Liver (tissue), 3 donors: ENCODE data around the gene HMX3.

ENCODE experiments used
- EGR1 ChIP-seq, 2 donors: IDR thresholded peaks; 2 replicates each; pipeline ENCODE4 v1.6.1; 2016 to 2018; ENCODE audit warnings: antibody characterized with exemption in 2 of 2, low read depth in 2 of 2
- FOXA1 ChIP-seq: IDR thresholded peaks from 2 replicates; pipeline ENCODE4 v1.6.1; 2016; ENCODE audit warnings: antibody characterized with exemption
- GABPA ChIP-seq, 2 donors: IDR thresholded peaks in 1 of 2; conservative IDR thresholded peaks in 1 of 2; 2 replicates each; pipeline ENCODE4 v1.6.1; 2016; ENCODE audit warnings: antibody characterized with exemption in 2 of 2, mild to moderate bottlenecking in 1 of 2, moderate library complexity in 1 of 2
- HNF4G ChIP-seq: IDR thresholded peaks from 2 replicates; pipeline ENCODE4 v1.6.1; 2016; ENCODE audit warnings: antibody characterized with exemption
- JUND ChIP-seq, 2 donors: IDR thresholded peaks; 2 replicates each; pipeline ENCODE4 v1.6.1; 2016; ENCODE audit warnings: antibody characterized with exemption in 2 of 2
- MAX ChIP-seq: IDR thresholded peaks from 2 replicates; pipeline ENCODE4 v1.6.1; 2016; ENCODE audit warnings: antibody characterized with exemption
- RAD21 ChIP-seq, 2 donors: IDR thresholded peaks; 2 replicates each; pipeline ENCODE4 v1.6.1; 2016; ENCODE audit warnings: antibody characterized with exemption in 2 of 2, mild to moderate bottlenecking in 2 of 2
- SP1 ChIP-seq: IDR thresholded peaks from 2 replicates; pipeline ENCODE4 v1.6.1; 2018; ENCODE audit warnings: antibody characterized with exemption, mild to moderate bottlenecking
- TAF1 ChIP-seq: conservative IDR thresholded peaks from 2 replicates; pipeline ENCODE4 v1.6.1; 2016; ENCODE audit warnings: antibody characterized with exemption, mild to moderate bottlenecking
- YY1 ChIP-seq: IDR thresholded peaks from 2 replicates; pipeline ENCODE4 v1.6.1; 2016; ENCODE audit warnings: antibody characterized with exemption, mild to moderate bottlenecking
- TF ChIP-seq, protein P1 (sequence below): fragments of 150-350 bp; IDR thresholded peaks from 2 replicates; pipeline ENCODE4 v1.5.1; 2017; ENCODE audit warnings: improper control_type of control experiment, low read depth, low read length; ENCODE audit not compliant: missing input control
- TF ChIP-seq, protein P2 (sequence below): IDR thresholded peaks from 2 replicates; pipeline ENCODE4 v1.6.1; 2016; ENCODE audit warnings: antibody characterized with exemption
- TF ChIP-seq, protein P3 (sequence below): IDR thresholded peaks from 2 replicates; pipeline ENCODE4 v1.6.1; 2016; ENCODE audit warnings: antibody characterized with exemption, mild to moderate bottlenecking
- donor health status: healthy.
- donor health status: healthy.

DNA sequence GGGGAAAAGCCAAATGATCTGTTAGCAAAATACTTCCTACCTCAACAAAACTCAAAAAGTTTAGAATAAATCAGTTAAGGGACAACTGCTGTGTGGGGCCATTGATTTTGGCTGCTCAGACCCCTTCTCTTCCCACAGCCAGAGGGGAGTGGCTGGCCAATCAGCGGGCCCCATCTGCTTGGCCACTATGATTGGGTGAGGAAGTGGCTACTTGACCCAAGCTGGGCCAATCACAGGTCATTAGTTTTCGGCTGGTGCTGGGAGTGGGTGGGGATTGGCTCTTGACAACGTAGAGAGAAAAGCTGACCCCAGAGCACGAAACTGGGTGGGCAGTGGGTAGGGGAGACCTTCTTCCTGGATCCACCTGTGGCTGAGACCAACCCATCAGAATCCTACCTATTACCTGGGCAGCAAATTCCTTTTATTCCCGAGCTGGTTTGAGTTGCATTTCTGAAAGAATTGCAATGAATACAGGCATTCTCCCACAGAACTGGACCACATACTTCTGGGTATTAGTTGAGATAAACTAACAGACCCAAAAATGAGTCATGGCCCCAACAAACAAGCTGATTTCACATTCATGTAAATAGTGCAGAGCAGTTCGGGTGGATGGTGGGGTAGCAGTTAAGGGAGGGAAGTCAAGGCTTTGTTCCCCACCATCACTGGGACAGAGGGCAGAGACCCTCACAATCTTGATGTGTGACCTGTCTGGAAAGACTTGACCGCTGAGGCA is 35.6 kb upstream of the HMX3 start:
- no peak for TF ChIP-seq YY1
- TF ChIP-seq, protein P1, sequence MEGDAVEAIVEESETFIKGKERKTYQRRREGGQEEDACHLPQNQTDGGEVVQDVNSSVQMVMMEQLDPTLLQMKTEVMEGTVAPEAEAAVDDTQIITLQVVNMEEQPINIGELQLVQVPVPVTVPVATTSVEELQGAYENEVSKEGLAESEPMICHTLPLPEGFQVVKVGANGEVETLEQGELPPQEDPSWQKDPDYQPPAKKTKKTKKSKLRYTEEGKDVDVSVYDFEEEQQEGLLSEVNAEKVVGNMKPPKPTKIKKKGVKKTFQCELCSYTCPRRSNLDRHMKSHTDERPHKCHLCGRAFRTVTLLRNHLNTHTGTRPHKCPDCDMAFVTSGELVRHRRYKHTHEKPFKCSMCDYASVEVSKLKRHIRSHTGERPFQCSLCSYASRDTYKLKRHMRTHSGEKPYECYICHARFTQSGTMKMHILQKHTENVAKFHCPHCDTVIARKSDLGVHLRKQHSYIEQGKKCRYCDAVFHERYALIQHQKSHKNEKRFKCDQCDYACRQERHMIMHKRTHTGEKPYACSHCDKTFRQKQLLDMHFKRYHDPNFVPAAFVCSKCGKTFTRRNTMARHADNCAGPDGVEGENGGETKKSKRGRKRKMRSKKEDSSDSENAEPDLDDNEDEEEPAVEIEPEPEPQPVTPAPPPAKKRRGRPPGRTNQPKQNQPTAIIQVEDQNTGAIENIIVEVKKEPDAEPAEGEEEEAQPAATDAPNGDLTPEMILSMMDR: no peak
- TF ChIP-seq MAX: no peak
- no peak for TF ChIP-seq TAF1
- no peak for TF ChIP-seq JUND (IDR thresholded peaks at IDR 0.05)
- TF ChIP-seq RAD21 (IDR thresholded peaks at IDR 0.05): no peak
- no peak for TF ChIP-seq SP1
- no peak for TF ChIP-seq HNF4G
- TF ChIP-seq, protein P2, sequence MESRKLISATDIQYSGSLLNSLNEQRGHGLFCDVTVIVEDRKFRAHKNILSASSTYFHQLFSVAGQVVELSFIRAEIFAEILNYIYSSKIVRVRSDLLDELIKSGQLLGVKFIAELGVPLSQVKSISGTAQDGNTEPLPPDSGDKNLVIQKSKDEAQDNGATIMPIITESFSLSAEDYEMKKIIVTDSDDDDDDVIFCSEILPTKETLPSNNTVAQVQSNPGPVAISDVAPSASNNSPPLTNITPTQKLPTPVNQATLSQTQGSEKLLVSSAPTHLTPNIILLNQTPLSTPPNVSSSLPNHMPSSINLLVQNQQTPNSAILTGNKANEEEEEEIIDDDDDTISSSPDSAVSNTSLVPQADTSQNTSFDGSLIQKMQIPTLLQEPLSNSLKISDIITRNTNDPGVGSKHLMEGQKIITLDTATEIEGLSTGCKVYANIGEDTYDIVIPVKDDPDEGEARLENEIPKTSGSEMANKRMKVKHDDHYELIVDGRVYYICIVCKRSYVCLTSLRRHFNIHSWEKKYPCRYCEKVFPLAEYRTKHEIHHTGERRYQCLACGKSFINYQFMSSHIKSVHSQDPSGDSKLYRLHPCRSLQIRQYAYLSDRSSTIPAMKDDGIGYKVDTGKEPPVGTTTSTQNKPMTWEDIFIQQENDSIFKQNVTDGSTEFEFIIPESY: no peak
- TF ChIP-seq FOXA1: no peak
- TF ChIP-seq, protein P3, sequence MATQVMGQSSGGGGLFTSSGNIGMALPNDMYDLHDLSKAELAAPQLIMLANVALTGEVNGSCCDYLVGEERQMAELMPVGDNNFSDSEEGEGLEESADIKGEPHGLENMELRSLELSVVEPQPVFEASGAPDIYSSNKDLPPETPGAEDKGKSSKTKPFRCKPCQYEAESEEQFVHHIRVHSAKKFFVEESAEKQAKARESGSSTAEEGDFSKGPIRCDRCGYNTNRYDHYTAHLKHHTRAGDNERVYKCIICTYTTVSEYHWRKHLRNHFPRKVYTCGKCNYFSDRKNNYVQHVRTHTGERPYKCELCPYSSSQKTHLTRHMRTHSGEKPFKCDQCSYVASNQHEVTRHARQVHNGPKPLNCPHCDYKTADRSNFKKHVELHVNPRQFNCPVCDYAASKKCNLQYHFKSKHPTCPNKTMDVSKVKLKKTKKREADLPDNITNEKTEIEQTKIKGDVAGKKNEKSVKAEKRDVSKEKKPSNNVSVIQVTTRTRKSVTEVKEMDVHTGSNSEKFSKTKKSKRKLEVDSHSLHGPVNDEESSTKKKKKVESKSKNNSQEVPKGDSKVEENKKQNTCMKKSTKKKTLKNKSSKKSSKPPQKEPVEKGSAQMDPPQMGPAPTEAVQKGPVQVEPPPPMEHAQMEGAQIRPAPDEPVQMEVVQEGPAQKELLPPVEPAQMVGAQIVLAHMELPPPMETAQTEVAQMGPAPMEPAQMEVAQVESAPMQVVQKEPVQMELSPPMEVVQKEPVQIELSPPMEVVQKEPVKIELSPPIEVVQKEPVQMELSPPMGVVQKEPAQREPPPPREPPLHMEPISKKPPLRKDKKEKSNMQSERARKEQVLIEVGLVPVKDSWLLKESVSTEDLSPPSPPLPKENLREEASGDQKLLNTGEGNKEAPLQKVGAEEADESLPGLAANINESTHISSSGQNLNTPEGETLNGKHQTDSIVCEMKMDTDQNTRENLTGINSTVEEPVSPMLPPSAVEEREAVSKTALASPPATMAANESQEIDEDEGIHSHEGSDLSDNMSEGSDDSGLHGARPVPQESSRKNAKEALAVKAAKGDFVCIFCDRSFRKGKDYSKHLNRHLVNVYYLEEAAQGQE: no peak
- TF ChIP-seq EGR1 (IDR thresholded peaks at IDR 0.05; ENCODE audit: low read depth in 2 of 2): no peak
- no peak for TF ChIP-seq GABPA (IDR thresholded peaks at IDR 0.05 in 1 of 2, conservative IDR thresholded peaks at IDR 0.05 in 1 of 2)
